GM19025 (cell line): ENCODE data around the gene SNX24.

Experiments used
- ATAC-seq: cut with Tn5 transposase; IDR thresholded peaks from one replicate; pipeline ENCODE4 v1.9.1; 2021; ENCODE audit warnings: mild to moderate bottlenecking, low read depth, moderate library complexity; ENCODE audit not compliant: unreplicated experiment

Gene SNX24

DNA sequence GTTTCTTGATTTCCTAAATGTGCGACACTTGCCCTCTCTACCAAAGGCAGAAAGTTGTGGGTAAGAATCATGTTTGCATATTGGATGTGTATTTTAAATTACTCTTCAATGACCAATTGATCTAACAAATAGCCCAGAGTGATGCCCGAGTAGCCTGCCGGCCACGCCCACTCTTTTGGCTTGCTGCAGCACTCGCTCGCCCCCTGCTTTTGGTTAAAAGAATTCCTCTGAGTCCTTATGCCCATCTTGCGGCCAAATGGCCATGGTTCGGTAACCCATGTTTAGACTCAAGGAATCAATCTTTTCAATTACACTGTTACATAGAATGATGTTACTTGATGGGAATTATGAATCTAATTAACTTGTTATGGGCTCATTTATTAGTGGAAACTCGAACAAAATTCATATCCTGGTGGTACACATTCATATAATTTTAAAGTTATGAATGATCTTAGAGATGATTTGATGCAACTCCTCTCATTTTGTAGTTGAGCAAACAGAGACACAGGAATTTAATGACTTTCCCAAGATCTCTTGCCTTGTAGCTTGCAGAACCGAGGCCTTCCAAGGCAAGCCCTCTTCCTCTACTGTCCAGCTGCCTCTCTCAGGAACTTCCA is 154.6 kb downstream of the SNX24 start:
- peak; percentile 96 for ATAC-seq

DNA sequence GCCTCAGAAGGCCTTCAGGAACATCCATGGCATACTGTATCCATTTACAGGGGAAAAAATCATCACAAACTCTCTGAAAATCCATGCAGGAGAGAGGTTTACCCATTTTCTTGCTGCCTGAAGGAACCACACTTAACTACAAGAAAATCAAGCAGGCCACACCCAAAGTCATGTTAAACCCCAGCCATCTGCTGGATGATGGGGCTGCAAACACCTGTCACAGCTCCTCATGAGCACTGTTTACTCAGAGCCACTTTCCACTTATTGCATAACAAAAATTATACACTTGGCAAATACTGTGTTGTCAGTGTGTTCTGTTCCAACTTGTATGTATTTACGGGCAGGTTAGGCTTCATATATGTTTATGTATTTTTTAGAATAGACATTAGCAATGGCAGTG is 155.3 kb downstream of the SNX24 start:
- ATAC-seq, result no peak

DNA sequence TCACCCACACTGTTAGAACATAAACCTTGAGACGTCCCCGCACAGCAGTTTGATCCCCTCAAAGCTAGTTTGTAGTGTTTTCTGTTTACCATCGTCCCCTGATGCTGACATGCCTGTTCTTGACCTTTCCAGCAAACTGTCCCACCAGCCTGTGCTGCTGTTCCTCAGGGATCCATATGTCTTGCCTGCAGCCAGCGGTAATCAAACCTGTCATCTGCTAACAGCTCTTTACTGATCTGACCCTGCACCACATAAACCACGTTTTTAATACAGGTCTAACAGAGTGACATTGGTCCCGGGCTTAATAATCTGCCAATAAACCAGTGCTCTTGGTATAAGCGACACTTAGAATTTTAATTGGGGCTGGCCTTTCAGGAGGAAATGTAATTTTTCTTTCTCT is 156.4 kb downstream of the SNX24 start:
- no peak for ATAC-seq

DNA sequence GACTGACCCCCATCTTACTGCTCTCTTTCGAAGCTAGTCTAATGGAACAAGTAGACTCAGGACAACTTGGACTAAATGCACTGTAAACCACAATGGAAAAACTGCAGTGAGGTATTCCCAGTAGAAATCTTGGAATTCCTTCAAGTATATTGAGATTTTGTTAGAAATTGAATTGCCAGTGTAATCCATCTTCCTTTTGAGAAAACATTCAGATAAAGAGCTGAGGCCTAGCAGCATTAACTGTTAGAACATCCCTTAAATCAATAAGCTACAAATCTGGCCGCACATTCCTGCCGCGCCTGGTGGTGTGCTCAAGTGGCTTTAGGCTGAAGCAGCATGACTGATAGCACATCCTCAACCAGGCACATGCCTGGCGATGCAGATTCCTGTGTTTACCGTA is 161.8 kb downstream of the SNX24 start:
- ATAC-seq, result no peak

GRCh38 chr5:123007754-123008153 is 162.3 kb downstream of the SNX24 start:
- ATAC-seq, result no peak

DNA sequence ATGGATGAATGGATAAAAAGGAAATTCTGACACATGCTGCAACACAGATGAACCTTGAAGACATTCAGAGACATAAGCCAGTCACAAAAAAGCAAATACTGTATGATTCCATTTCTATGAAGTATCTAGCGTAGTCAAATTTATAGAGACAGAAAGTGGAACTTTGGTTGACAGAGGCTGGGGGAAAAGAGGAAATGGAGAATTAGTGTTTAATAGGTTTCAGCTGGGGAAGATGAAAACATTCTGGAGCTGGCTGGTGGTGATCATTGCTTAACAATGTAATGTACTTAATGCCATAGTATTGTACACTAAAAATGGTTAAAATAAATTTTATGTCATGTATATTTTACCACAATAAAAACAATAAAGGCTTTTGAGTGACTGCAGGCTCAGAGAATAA is 166.9 kb downstream of the SNX24 start:
- no peak for ATAC-seq

DNA sequence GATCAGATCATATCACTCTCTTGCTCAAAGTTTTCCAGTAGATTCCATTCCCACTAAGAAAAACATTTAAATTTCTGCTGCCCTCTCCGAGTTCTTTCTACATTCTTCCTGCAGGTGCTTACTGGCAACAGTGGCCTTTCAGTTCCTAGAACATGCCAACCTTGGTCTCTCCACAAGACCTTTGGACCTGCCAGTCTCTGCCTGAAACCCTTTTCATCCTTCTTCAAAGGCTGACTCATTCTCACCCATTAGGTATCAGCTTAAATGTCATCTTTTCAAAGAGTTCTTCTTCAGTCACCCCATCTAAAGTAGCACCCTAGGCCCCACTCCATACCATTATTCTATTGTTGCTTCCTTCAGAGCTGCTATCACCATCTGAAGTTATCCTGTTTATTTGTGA is 169.3 kb downstream of the SNX24 start:
- ATAC-seq, result no peak

DNA sequence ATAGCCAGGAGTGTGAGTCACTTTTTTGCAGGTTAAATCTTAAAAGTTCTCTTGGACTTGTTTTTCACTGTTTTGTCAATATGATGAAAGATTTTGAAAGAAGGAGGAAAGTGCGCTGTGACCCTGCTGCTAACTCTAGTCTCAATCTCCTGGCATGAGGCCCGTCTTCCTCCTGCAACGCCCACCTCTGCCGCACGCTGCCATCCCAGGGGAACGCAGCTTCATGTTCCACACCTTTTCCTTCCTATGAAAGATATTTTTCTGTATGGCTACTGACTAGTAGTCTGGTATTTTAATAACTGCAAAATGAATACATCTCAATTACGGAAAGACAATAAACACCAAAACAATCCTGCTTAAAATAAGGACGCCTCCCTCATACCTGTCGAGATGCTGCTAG is 182.8 kb downstream of the SNX24 start:
- no peak for ATAC-seq

GRCh38 chr5:123033157-123033671 is 187.8 kb downstream of the SNX24 start:
- no peak for ATAC-seq

DNA sequence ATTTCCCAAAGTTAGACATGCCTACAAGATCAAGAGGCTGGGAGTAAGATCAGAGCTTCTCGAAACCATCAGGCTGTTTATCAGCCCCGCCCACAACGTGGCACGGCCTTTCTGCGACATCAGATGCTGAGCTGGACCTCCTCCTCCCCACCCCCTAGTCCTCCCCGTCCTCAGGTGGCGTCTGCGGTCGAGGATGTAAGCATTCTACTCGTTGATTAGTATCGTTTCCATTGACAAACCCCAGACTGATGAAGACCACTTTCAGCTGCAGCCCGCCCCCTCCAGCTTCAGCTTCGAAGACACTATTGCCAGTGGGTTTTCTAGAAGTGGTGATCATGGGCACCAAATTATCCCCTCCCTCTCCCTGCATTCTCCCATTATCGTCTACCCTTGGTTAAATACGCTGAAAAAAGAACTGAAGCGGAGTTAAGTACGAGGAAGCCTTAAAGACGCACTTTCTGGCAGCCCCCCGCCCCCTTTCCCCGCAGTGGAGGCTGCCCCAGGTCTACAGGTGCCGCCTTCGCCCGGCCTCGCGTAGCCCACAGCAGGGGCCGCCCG is 190.0 kb downstream of the SNX24 start:
- no peak for ATAC-seq

DNA sequence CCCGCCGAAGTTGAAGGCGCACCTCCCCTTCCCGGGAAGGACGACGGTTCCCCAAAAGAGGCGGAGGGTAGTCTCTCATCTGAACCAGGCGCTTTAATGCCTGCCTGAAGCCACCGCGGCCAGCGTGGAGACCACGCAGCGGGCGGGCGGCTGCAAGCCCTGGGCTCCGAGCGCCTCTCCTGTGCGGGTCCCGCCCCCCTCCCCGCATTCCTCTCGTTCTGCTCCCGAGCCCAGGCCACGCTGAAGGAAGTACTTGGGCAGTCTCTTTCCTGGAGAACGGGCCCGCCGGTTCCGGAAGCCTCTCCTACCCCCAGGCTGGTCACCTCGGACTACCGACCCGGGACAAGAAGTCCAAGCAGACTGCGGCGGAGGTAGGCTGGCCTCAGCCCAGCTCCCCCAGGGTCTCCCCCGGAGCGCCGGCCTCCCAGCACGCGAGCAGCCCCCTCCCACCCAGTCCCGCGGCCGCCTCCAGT is 190.5 kb downstream of the SNX24 start:
- ATAC-seq, result peak; percentile 8

DNA sequence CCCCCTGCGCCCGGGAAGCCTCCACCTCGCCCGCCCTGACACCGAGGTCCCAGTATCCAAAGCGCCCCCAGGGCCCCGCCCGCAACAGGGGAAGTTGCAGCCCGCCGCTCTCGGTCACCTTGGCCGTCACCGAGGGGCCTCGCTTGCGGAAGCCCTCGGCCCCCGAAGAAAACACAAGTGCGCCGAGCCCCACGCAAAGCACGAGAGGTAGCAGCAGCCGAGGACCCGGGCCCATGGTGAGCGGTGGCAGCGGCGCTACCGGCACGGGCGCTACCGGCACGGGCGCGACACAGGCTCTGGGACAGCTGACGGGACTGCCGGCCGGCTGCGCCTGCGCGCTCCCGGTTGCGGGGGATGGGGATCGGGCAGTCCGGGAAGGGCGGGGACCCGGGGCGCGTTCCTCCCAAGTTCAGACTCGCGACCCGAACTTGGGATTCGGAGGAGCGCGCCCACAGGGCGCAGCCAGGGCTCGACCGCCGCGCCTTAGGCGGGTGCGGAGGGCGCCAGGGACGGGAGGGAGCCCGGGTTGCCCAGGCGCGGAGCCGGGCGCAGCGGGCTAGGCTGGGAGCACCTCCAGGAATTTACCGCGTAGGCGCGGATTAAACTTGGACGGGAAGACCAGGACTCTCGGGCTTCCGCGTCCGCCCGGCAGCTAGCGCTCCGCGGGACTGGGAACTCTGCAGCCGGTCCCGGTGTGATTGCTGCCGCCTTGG is 191.1 kb downstream of the SNX24 start, which contains the start of gene PPIC:
Gene PPIC (minus strand): TSS at position 335 of the 713 bp plus-strand sequence. CDS start 100 bp downstream, at position 235.
- ATAC-seq, result peak; percentile 66

DNA sequence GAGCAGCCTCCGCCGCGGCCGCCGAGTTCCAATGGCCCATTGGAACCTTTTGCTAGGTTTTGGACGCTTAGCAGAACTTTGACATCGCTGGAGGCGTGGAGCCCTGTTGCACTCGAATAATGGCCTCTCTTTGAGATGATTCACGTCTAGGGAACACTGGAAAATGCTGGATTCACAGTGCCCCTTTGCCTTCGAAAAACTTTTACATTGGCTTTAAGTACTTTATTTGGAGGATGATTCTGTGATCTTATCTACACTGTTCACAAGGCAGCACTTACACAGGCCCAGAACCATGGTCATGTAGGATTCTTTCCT is 191.6 kb downstream of the SNX24 start:
- no peak for ATAC-seq

- no peak for ATAC-seq
Observed at GRCh38 chr5:123039673-123040072, 194.3 kb downstream of the SNX24 start.

DNA sequence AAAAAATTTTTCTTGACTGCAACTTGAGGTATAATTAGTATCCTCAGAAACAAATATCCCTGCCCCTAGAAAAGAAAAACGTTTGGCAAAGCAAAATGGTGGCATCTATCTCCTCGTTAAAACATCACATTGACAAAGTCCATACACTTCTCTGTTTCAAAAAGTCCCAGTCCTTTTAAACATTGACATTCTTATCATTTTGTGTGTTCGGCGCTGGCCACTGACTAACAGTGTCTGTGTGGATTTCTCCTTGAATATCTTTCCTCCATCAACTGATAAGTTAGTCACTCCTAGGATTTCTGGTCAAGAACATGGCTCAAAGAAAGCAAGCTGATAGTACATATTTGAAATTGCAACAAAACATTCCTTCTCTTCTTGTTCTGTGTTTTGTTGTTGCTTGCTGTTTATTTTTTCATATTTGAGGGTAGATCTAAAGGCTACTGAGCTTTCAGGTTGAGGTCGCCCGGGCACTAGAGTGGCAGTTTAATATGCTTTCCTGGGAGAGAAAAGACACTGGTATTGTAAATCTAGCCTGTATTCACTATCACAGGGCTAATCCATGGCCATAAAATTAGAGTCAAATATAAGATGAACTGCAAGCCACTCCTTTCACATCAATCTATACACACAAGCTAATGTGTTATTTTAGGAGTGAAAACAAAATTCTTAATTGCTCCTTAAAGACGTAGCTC is 199.7 kb downstream of the SNX24 start:
- no peak for ATAC-seq

DNA sequence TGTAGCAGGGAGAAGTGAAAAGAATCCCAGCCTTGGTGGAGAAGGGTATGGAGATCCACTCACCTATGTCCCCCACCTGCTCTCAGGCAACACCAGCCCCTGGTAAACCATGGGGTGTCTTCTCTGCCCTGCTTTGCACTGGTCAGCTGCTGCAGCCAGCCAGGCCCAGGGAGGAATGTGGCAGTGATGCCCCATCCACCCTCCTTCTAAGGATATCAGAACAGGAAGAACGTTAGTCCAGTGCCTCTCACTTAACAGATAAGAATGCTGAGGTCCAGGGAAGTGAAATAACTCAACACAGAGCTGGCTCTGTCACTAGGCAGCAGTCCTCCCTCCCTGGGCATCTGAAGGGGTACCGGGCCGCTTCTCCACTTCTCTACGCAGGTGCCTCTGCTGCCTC is 200.8 kb downstream of the SNX24 start:
- ATAC-seq, result no peak

DNA sequence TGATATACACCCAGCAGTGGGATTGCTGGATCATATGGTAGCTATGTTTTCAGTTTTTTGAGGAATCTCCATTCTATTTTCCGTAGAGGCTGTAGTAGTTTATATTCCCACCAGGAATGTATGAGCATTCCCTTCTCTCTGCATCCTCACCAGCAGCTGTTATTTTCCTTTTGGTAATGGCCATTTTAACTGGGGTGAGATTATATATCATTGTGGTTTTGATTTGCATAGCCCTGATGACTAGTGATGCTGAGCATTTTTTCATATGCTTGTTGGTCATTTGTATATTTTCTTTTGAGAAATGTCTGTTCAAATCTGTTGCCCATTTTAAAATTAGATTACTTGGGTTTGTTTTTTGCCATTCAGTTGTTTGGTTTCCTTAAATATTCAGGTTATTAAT is 202.3 kb downstream of the SNX24 start:
- no peak for ATAC-seq

DNA sequence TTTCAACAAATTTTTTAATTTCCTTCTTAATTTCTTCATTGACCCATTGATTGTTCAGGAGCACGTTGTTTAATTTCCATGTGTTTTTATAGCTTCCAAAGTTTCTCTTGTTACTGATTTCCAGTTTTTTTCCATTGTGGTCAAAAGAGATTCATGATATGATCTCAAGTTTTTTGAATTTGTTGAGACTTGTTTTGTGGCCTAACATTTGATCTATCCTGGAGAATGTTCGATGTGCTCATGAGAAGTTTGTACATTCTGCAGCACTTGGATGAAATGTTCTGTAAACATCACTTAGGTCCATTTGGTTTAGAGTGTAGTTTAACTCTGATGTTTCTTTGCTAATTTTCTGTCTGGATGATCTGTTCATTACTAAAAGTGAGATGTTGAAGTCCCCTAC is 205.8 kb downstream of the SNX24 start:
- no peak for ATAC-seq
